SK-N-SH treated with all-trans-retinoic acid at 6 μM for 48 hours (cell line): ENCODE measurements around the gene MRPL58.

Experiments
- ESRRG ChIP-seq: fragments of 250-450 bp; sonication (Bioruptor Pico); IDR thresholded peaks from 2 replicates; pipeline ENCODE4 v1.6.1; 2021; ENCODE audit warnings: mild to moderate bottlenecking
- TCF4 ChIP-seq: fragments of 250-450 bp; sonication (Bioruptor Pico); IDR thresholded peaks from 2 replicates; pipeline ENCODE4 v1.8.0; 2021; ENCODE audit warnings: mild to moderate bottlenecking, moderate library complexity, borderline replicate concordance
- ZFP3 ChIP-seq: fragments of 250-450 bp; sonication (Bioruptor Pico); IDR thresholded peaks from 2 replicates; pipeline ENCODE4 v1.5.0; 2020; ENCODE audit warnings: mild to moderate bottlenecking, moderate library complexity

- no peak for TF ChIP-seq TCF4 (CRISPR knock-in tag)
- no peak for TF ChIP-seq ESRRG (CRISPR knock-in tag)
- TF ChIP-seq ZFP3 (CRISPR knock-in tag) = no peak
Observed at GRCh38 chr17:74990581-74991105, 21.8 kb upstream of the MRPL58 start.
